HepG2 (cell line): ENCODE results near the gene SALL4. TPM values are rescaled to one million over a fixed set of nuclear protein-coding genes. Genes with fewer than 3 reads are reported as not detected.

Experiments used
- ARNTL ChIP-seq: sonication (generic); formaldehyde crosslinking; IDR thresholded peaks from 2 replicates; pipeline ENCODE4 v1.4.0; 2020; ENCODE audit warnings: mild to moderate bottlenecking, missing genetic modification reagents
- CCDC6 ChIP-seq: sonication (generic); formaldehyde crosslinking; IDR thresholded peaks from 2 replicates; pipeline ENCODE4 v1.8.1; 2022; ENCODE audit warnings: mild to moderate bottlenecking, missing genetic modification reagents, moderate library complexity
- CREM ChIP-seq, 2 experiments: sonication (generic) in 1 of 2; formaldehyde crosslinking in 1 of 2; IDR thresholded peaks; 2 replicates each; pipeline versions ENCODE4 v1.4.0 to v1.6.1; 2016 to 2020; ENCODE audit warnings: antibody characterized with exemption in 1 of 2, mild to moderate bottlenecking in 1 of 2, missing genetic modification reagents in 1 of 2
- CSRNP1 ChIP-seq: sonication (generic); formaldehyde crosslinking; IDR thresholded peaks from 2 replicates; pipeline ENCODE4 v1.8.1; 2023; ENCODE audit warnings: mild to moderate bottlenecking, missing genetic modification reagents
- KLF6 ChIP-seq: IDR thresholded peaks from 2 replicates; pipeline ENCODE4 v1.8.0; 2016; ENCODE audit warnings: missing biosample characterization, missing genetic modification reagents
- MXI1 ChIP-seq: IDR thresholded peaks from 3 replicates; pipeline ENCODE4 v1.6.1; 2012; ENCODE audit warnings: low read depth, low read length, inconsistent platforms, borderline replicate concordance
- NFKBIZ ChIP-seq: IDR thresholded peaks from 2 replicates; pipeline ENCODE4 v1.6.1; 2018; ENCODE audit warnings: missing genetic modification reagents, missing compliant biosample characterization
- SP5 ChIP-seq: IDR thresholded peaks from 2 replicates; pipeline ENCODE4 v1.6.1; 2016; ENCODE audit warnings: low read depth, borderline replicate concordance
- TAF1 ChIP-seq: sonication (generic); formaldehyde crosslinking; IDR thresholded peaks from 2 replicates; pipeline ENCODE4 v1.4.0; 2020; ENCODE audit warnings: missing genetic modification reagents
- TOPORS ChIP-seq: sonication (generic); formaldehyde crosslinking; IDR thresholded peaks from 2 replicates; pipeline ENCODE4 v1.8.0; 2023; ENCODE audit warnings: mild to moderate bottlenecking, missing genetic modification reagents
- YY1 ChIP-seq: IDR thresholded peaks from 2 replicates; pipeline ENCODE4 v1.6.1; 2011; ENCODE audit warnings: low read length, low read depth, moderate library complexity, mild to moderate bottlenecking; ENCODE audit not compliant: insufficient read depth, insufficient replicate concordance
- ZNF17 ChIP-seq: sonication (generic); formaldehyde crosslinking; IDR thresholded peaks from 2 replicates; pipeline ENCODE4 v1.5.0; 2020; ENCODE audit warnings: mild to moderate bottlenecking, missing genetic modification reagents
- ZNF276 ChIP-seq: sonication (generic); formaldehyde crosslinking; IDR thresholded peaks from 2 replicates; pipeline ENCODE4 v1.4.0; 2020; ENCODE audit warnings: mild to moderate bottlenecking, low read depth, missing genetic modification reagents
- ZNF33B ChIP-seq: sonication (generic); formaldehyde crosslinking; IDR thresholded peaks from 2 replicates; pipeline ENCODE4 v1.5.1; 2020; ENCODE audit warnings: mild to moderate bottlenecking, missing genetic modification reagents
- ZNF441 ChIP-seq: sonication (generic); formaldehyde crosslinking; IDR thresholded peaks from 2 replicates; pipeline ENCODE4 v1.7.0; 2021; ENCODE audit warnings: missing genetic modification reagents, borderline replicate concordance
- ZNF513 ChIP-seq: sonication (generic); formaldehyde crosslinking; conservative IDR thresholded peaks from 2 replicates; pipeline ENCODE4 v1.5.0; 2020; ENCODE audit warnings: missing genetic modification reagents
- ZNF552 ChIP-seq: sonication (generic); formaldehyde crosslinking; IDR thresholded peaks from 2 replicates; pipeline ENCODE4 v1.9.0; 2022; ENCODE audit warnings: missing genetic modification reagents, mild to moderate bottlenecking, borderline replicate concordance
- ZSCAN20 ChIP-seq: sonication (generic); formaldehyde crosslinking; IDR thresholded peaks from 2 replicates; pipeline ENCODE4 v1.4.0; 2020; ENCODE audit warnings: missing genetic modification reagents, mild to moderate bottlenecking, borderline replicate concordance
- polyA plus RNA-seq, 8 experiments: library from polyadenylated mRNA; depleted of rRNA in 3 of 8; stranded (reverse) in 7 of 8; unstranded in 1 of 8; fragments of >200 nt; fragmentation: Illumina TruSeq in 4 of 8; extraction: Trizol in 4 of 8; gene quantifications; 2 replicates each; pipeline versions ENCODE4 v1.2.1 to v1.2.3, GENCODE V29; 2011 to 2016; ENCODE audit warnings: low read depth in 4 of 8, missing spikeins in 1 of 8, mixed read lengths in 1 of 8; ENCODE audit not compliant: insufficient read depth in 1 of 8
- total RNA-seq, 5 experiments: library from RNA; depleted of rRNA; stranded (reverse); fragments of >200 nt; fragmentation: Illumina TruSeq; extraction: Trizol; gene quantifications; 2 replicates each; pipeline ENCODE4 v1.2.3, GENCODE V29; 2016; ENCODE audit warnings: low read depth in 1 of 5
- TF ChIP-seq, protein P1 (sequence below): sonication (generic); formaldehyde crosslinking; IDR thresholded peaks from 2 replicates; pipeline ENCODE4 v1.5.1; 2020; ENCODE audit warnings: mild to moderate bottlenecking, missing genetic modification reagents

The SALL4 gene
- total and polyA plus RNA-seq, 2 of the 13 experiments (the other 11 are each of a cell fraction or from before 2014, with no cell fraction given) = 0.33 to 1.8 TPM

GRCh38 chr20:51766994-51767866, 35.1 kb downstream of the SALL4 start (continued):
- TF ChIP-seq ZSCAN20 (CRISPR knock-in tag) (peak; percentile 76; the same call in 1 of the 2 replicates), NFKBIZ (CRISPR knock-in tag) (0 out of 2 replicates have a peak, but pooled peaks have one; percentile 3), TAF1 (CRISPR knock-in tag) (no peak; the same call in 1 of the 2 replicates), TOPORS (peak; percentile 58; the same call in 1 of the 2 replicates), ZNF441 (CRISPR knock-in tag) (no peak), ZNF552 (CRISPR knock-in tag) (no peak), ZNF513 (CRISPR knock-in tag) (no peak), YY1 (peak; percentile 90), CREM (IDR thresholded peaks at IDR 0.05) (no peak), CREM (CRISPR knock-in tag; IDR thresholded peaks at IDR 0.05) (no peak), ZNF276 (CRISPR knock-in tag) (0 out of 2 replicates have a peak, but pooled peaks have one; percentile 10), SP5 (CRISPR knock-in tag) (peak; percentile 90), ZNF33B (CRISPR knock-in tag) (no peak; the same call in 1 of the 2 replicates), CCDC6 (CRISPR knock-in tag) (no peak), CSRNP1 (CRISPR knock-in tag) (peak; percentile 56; the same call in 1 of the 2 replicates), KLF6 (CRISPR knock-in tag) (no peak), ZNF17 (CRISPR knock-in tag) (no peak), MXI1 (no peak), ARNTL (no peak; the same call in 1 of the 2 replicates)
- TF ChIP-seq, protein P1, sequence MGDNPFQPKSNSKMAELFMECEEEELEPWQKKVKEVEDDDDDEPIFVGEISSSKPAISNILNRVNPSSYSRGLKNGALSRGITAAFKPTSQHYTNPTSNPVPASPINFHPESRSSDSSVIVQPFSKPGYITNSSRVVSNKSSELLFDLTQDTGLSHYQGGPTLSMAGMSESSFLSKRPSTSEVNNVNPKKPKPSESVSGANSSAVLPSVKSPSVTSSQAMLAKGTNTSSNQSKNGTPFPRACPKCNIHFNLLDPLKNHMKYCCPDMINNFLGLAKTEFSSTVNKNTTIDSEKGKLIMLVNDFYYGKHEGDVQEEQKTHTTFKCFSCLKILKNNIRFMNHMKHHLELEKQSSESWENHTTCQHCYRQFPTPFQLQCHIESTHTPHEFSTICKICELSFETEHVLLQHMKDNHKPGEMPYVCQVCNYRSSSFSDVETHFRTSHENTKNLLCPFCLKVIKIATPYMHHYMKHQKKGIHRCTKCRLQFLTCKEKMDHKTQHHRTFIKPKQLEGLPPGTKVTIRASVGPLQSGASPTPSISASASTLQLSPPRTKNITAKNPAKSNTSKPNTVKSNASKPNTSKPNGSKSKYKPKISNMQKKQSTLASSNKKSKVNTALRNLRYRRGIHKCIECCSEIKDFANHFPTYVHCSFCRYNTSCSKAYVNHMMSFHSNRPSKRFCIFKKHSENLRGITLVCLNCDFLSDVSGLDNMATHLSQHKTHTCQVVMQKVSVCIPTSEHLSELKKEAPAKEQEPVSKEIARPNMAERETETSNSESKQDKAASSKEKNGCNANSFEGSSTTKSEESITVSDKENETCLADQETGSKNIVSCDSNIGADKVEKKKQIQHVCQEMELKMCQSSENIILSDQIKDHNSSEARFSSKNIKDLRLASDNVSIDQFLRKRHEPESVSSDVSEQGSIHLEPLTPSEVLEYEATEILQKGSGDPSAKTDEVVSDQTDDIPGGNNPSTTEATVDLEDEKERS (CRISPR knock-in tag) = peak; percentile 56; the same call in 1 of the 2 replicates
